H1 (cell line): ENCODE measurements around the gene LHFPL2. TPM values are rescaled to one million over a fixed set of nuclear protein-coding genes. Genes with fewer than 3 reads are reported as not detected.

Experiments used
- CTCF ChIA-PET: fragments of 300-600 bp; sonication (Branson Sonifier 250); formaldehyde crosslinking; loops from one replicate; lab custom pipeline; 2021; ENCODE audit not compliant: partially characterized antibody; lab: Charles Lee
- POLR2A ChIA-PET: fragments of 300-600 bp; sonication (Branson Sonifier 250); formaldehyde crosslinking; loops from one replicate; lab custom pipeline; 2021; ENCODE audit warnings: inconsistent platforms; ENCODE audit not compliant: partially characterized antibody; lab: Charles Lee
- DNase-seq, 2 experiments: peaks; one replicate each; pipeline versions ENCODE4 v3.0.0 to v3.0.0-alpha.2; 2010 to 2022; ENCODE audit warnings: low spot score in 2 of 2, low read depth in 1 of 2, mixed read lengths in 1 of 2
- FAIRE-seq: peaks from 2 replicates; lab custom pipeline; 2011; peaks lifted over from hg19 to GRCh38; lab: Jason Lieb, UNC
- H2AFZ ChIP-seq: 2 replicates; pipeline ENCODE4 v1.8.1; 2012; ENCODE audit warnings: low read length, inconsistent platforms
- H2AK5ac ChIP-seq: 2 replicates; pipeline ENCODE4 v1.6.1; 2013; ENCODE audit warnings: low read depth, low read length
- H2BK120ac ChIP-seq: replicated peaks from 2 replicates; pipeline ENCODE3; 2013; ENCODE audit warnings: low read depth, low read length, inconsistent platforms
- H2BK12ac ChIP-seq: 2 replicates; pipeline ENCODE4 v1.6.1; 2013; ENCODE audit warnings: low read depth, low read length
- H2BK15ac ChIP-seq: 2 replicates; pipeline ENCODE4 v1.6.1; 2013; ENCODE audit warnings: low read length
- H2BK20ac ChIP-seq: 2 replicates; pipeline ENCODE4 v1.6.1; 2013; ENCODE audit warnings: low read length
- H2BK5ac ChIP-seq: 2 replicates; pipeline ENCODE4 v1.6.1; 2013; ENCODE audit warnings: low read depth, low read length
- H3K14ac ChIP-seq: 2 replicates; pipeline ENCODE4 v1.6.1; 2013; ENCODE audit warnings: inconsistent platforms; ENCODE audit not compliant: insufficient read length
- H3K18ac ChIP-seq: 2 replicates; pipeline ENCODE4 v1.6.1; 2013; ENCODE audit warnings: low read length; ENCODE audit errors: extremely low read depth
- H3K23ac ChIP-seq: 2 replicates; pipeline ENCODE4 v1.6.1; 2013; ENCODE audit warnings: inconsistent platforms; ENCODE audit not compliant: insufficient read length
- H3K23me2 ChIP-seq: 2 replicates; pipeline ENCODE4 v1.6.1; 2013; ENCODE audit warnings: low read depth, low read length
- H3K27ac ChIP-seq: 2 replicates; pipeline ENCODE4 v1.6.1; 2011; ENCODE audit warnings: low read depth, low read length, inconsistent platforms
- H3K27me3 ChIP-seq, 4 experiments: replicated peaks in 1 of 4; 1 replicate in 1 of 4; 2 replicates in 3 of 4; pipeline versions ENCODE4 v1.6.1 to v1.8.1; 2011 to 2013; ENCODE audit warnings: low read length in 3 of 4, mild to moderate bottlenecking in 3 of 4, inconsistent platforms in 2 of 4, mixed read lengths in 2 of 4, moderate library complexity in 1 of 4; ENCODE audit not compliant: control insufficient read depth in 3 of 4, insufficient read depth in 3 of 4; ENCODE audit errors: extremely low read depth in 1 of 4
- H3K36me3 ChIP-seq, 4 experiments: 2 replicates each; pipeline versions ENCODE4 v1.6.1 to v1.8.1; 2011 to 2013; ENCODE audit warnings: mild to moderate bottlenecking in 4 of 4, low read length in 3 of 4, moderate library complexity in 2 of 4, control low read depth in 1 of 4, inconsistent platforms in 1 of 4; ENCODE audit not compliant: insufficient read depth in 4 of 4, control insufficient read depth in 2 of 4
- H3K4ac ChIP-seq: replicated peaks from 2 replicates; pipeline ENCODE3; 2013; ENCODE audit warnings: low read length, low read depth, mixed read lengths, inconsistent platforms; ENCODE audit not compliant: insufficient read length
- H3K4me1 ChIP-seq, 4 experiments: replicated peaks in 1 of 4; 1 replicate in 1 of 4; 2 replicates in 3 of 4; pipeline versions ENCODE4 v1.6.1 to v1.8.1; 2011 to 2013; ENCODE audit warnings: low read length in 3 of 4, inconsistent platforms in 2 of 4, mixed read lengths in 1 of 4; ENCODE audit not compliant: insufficient read depth in 4 of 4, control insufficient read depth in 3 of 4
- H3K4me2 ChIP-seq, 2 experiments: 2 replicates each; pipeline versions ENCODE4 v1.6.1 to v1.8.1; 2011 to 2013; ENCODE audit warnings: low read depth in 2 of 2, low read length in 2 of 2, control low read depth in 1 of 2, inconsistent platforms in 1 of 2, mild to moderate bottlenecking in 1 of 2; ENCODE audit not compliant: insufficient read depth in 1 of 2
- H3K4me3 ChIP-seq, 4 experiments: fragments of 200-600, 300-600 bp in 1 of 4; sonication (generic), shearing (Covaris generic), sonication (Bioruptor Twin) in 1 of 4; 2 replicates each; pipeline versions ENCODE4 v1.5.1 to v1.8.1; 2011 to 2016; ENCODE audit warnings: low read length in 4 of 4, low read depth in 3 of 4, control low read depth in 2 of 4, inconsistent platforms in 2 of 4, mild to moderate bottlenecking in 2 of 4, mixed read lengths in 1 of 4, moderate library complexity in 1 of 4; ENCODE audit not compliant: insufficient read depth in 2 of 4; ENCODE audit errors: extremely low read depth in 1 of 4
- H3K56ac ChIP-seq: replicated peaks from 2 replicates; pipeline ENCODE3; 2013; ENCODE audit warnings: low read depth, mild to moderate bottlenecking, mixed read lengths, low read length, inconsistent platforms; ENCODE audit not compliant: insufficient read length
- H3K79me1 ChIP-seq: 2 replicates; pipeline ENCODE4 v1.6.1; 2013; ENCODE audit warnings: low read depth, low read length, control low read depth
- H3K79me2 ChIP-seq, 2 experiments: 2 replicates each; pipeline versions ENCODE4 v1.6.1 to v1.8.1; 2012 to 2013; ENCODE audit warnings: low read length in 2 of 2, mild to moderate bottlenecking in 2 of 2, inconsistent platforms in 1 of 2; ENCODE audit not compliant: insufficient read depth in 2 of 2, control insufficient read depth in 1 of 2
- H3K9ac ChIP-seq, 4 experiments: replicated peaks in 1 of 4; 1 replicate in 1 of 4; 2 replicates in 3 of 4; pipeline versions ENCODE4 v1.6.1 to v1.8.1; 2011 to 2013; ENCODE audit warnings: low read depth in 3 of 4, low read length in 3 of 4, control low read depth in 2 of 4, mild to moderate bottlenecking in 2 of 4, moderate library complexity in 2 of 4, inconsistent platforms in 1 of 4; ENCODE audit errors: extremely low read depth in 1 of 4
- H3K9me3 ChIP-seq, 2 experiments: 2 replicates each; pipeline versions ENCODE4 v1.6.1 to v1.8.1; 2012 to 2013; ENCODE audit warnings: mild to moderate bottlenecking in 2 of 2, moderate library complexity in 2 of 2, control low read depth in 1 of 2, inconsistent platforms in 1 of 2, low read depth in 1 of 2, low read length in 1 of 2, mixed read lengths in 1 of 2; ENCODE audit not compliant: insufficient read depth in 2 of 2
- H4K20me1 ChIP-seq, 2 experiments: replicated peaks in 1 of 2; 2 replicates each; pipeline versions ENCODE3 to v1.8.1; 2011 to 2013; ENCODE audit warnings: inconsistent platforms in 2 of 2, low read length in 2 of 2, mild to moderate bottlenecking in 1 of 2; ENCODE audit not compliant: insufficient read depth in 2 of 2, control insufficient read depth in 1 of 2
- H4K5ac ChIP-seq: 2 replicates; pipeline ENCODE4 v1.6.1; 2013; ENCODE audit warnings: low read length, low read depth, mixed read lengths, inconsistent platforms; ENCODE audit not compliant: insufficient read length
- H4K8ac ChIP-seq: 2 replicates; pipeline ENCODE4 v1.8.0; 2013; ENCODE audit warnings: mild to moderate bottlenecking, moderate library complexity, low read length, inconsistent platforms; ENCODE audit not compliant: insufficient read depth; ENCODE audit errors: extremely low read depth
- H4K91ac ChIP-seq: replicated peaks from 2 replicates; pipeline ENCODE3; 2013; ENCODE audit warnings: low read length, mixed read lengths, inconsistent platforms; ENCODE audit not compliant: insufficient read length
- ASH2L ChIP-seq: fragments of 200-600, 300-600 bp; sonication (generic); IDR thresholded peaks from one replicate; pipeline ENCODE4 v1.7.1; 2017; ENCODE audit warnings: low read length
- ATF2 ChIP-seq: IDR thresholded peaks from 2 replicates; pipeline ENCODE4 v1.6.1; 2012; ENCODE audit warnings: low read length, inconsistent platforms
- CBX5 ChIP-seq: fragments of 300-800, 300-1000 bp; sonication (generic); IDR thresholded peaks from 2 replicates; pipeline ENCODE4 v1.7.1; 2016; ENCODE audit warnings: antibody characterized with exemption, low read length, low read depth
- CHD1 ChIP-seq: IDR thresholded peaks from 2 replicates; pipeline ENCODE4 v1.6.1; 2012; ENCODE audit warnings: low read depth, low read length, improper control_type of control experiment
- FOSL1 ChIP-seq: IDR thresholded peaks from 2 replicates; pipeline ENCODE4 v1.6.1; 2011; ENCODE audit warnings: mild to moderate bottlenecking, low read depth, low read length, moderate library complexity; ENCODE audit not compliant: insufficient read depth
- KDM5A ChIP-seq: fragments of 200-600 bp; IDR thresholded peaks from 2 replicates; pipeline ENCODE4 v1.7.1; 2012; ENCODE audit warnings: mild to moderate bottlenecking, low read length, inconsistent platforms, mixed read lengths
- PHF8 ChIP-seq: fragments of 200-600 bp; sonication (generic); conservative IDR thresholded peaks from 2 replicates; pipeline ENCODE4 v1.7.1; 2012; ENCODE audit warnings: low read depth, mild to moderate bottlenecking, inconsistent platforms, low read length, moderate library complexity
- POLR2A ChIP-seq, 2 experiments: IDR thresholded peaks; 1 replicate in 1 of 2; 2 replicates in 1 of 2; pipeline ENCODE4 v1.6.1; 2011; ENCODE audit warnings: low read depth in 2 of 2, low read length in 2 of 2, mild to moderate bottlenecking in 2 of 2; ENCODE audit errors: control extremely low read depth in 1 of 2
- POLR2AphosphoS5 ChIP-seq: IDR thresholded peaks from 2 replicates; pipeline ENCODE4 v1.6.1; 2011; ENCODE audit warnings: low read depth, low read length
- SP1 ChIP-seq: IDR thresholded peaks from 2 replicates; pipeline ENCODE4 v1.6.1; 2011; ENCODE audit warnings: low read depth, low read length
- SRF ChIP-seq: IDR thresholded peaks from 2 replicates; pipeline ENCODE4 v1.6.1; 2011; ENCODE audit warnings: mild to moderate bottlenecking, low read depth, low read length, moderate library complexity
- YY1 ChIP-seq: IDR thresholded peaks from 2 replicates; pipeline ENCODE4 v1.6.1; 2011; ENCODE audit warnings: low read depth, mild to moderate bottlenecking, low read length
- ZNF274 ChIP-seq: IDR thresholded peaks from 2 replicates; pipeline ENCODE4 v1.7.0; 2012; ENCODE audit warnings: low read length, borderline replicate concordance; ENCODE audit errors: extremely low read depth
- WGBS, 2 experiments: shearing (Covaris generic) in 1 of 2; methylation state at CpG; one replicate each; pipeline versions ENCODE4 v1.1.6 to v1.1.7; 2013 to 2015; ENCODE audit warnings: low lambda C conversion rate in 2 of 2, mixed read lengths in 2 of 2, inconsistent platforms in 1 of 2, low coverage in 1 of 2, missing lambda C conversion rate in 1 of 2; ENCODE audit not compliant: insufficient replicate concordance in 2 of 2, insufficient coverage in 1 of 2, insufficient read length in 1 of 2; ENCODE audit errors: extremely low coverage in 1 of 2, missing lambda C conversion rate in 1 of 2; 5-methylcytosine and 5-hydroxymethylcytosine counted together
- polyA plus RNA-seq, 7 experiments: library from polyadenylated mRNA; depleted of rRNA in 3 of 7; stranded (reverse) in 5 of 7; unstranded in 2 of 7; fragments of >200 nt in 5 of 7; fragments of 200-250 nt in 2 of 7; gene quantifications; 1 replicate in 5 of 7; 2 replicates in 1 of 7; 4 replicates in 1 of 7; pipeline versions ENCODE4 v1.2.1 to v1.2.3, GENCODE V29; 2011 to 2013; ENCODE audit warnings: missing spikeins in 2 of 7, mixed read lengths in 2 of 7
- total RNA-seq: library from RNA; stranded (reverse); fragmentation: NEBNext Ultra II Directional; extraction: Animal tissue kit (Norgen Biotek cat#: 25700); gene quantifications from 2 replicates; pipeline ENCODE4 v1.2.1, GENCODE V29; 2021

The LHFPL2 gene
- total and polyA plus RNA-seq, 2 of the 8 experiments (the other 6 are each of a cell fraction or from before 2014, with no cell fraction given): 9.6 to 43.0 TPM

- H3K4ac ChIP-seq: no peak overlapping the region
- DNase-seq: no peak
- no peak overlapping the region for H3K4me3 ChIP-seq
- peaks cover 0 to 9% (median 2%) of the 10 kb centered on the region in 4 experiments; a peak in 4 of 8 replicates for H3K36me3 ChIP-seq
- no peak overlapping the region for H2BK15ac ChIP-seq
- no peaks in the 10 kb centered on the region for H3K23me2 ChIP-seq
- WGBS, 2 experiments: 82% methylated on average over 6 of the region's 6 CpGs; no CpG with 5 or more reads in 1 of the 2 experiments
- no peak overlapping the region for H3K27ac ChIP-seq
- H3K9me3 ChIP-seq: peaks cover 3 to 4% of the 10 kb centered on the region in 2 experiments
- peaks cover 0 to 62% of the 10 kb centered on the region in 2 experiments for H3K79me2 ChIP-seq
- H4K8ac ChIP-seq: no peak overlapping the region
- ChIA-PET POLR2A (interaction anchor here (1.1 to 2.0 kb wide), 2 partner anchors 9 to 10 kb away, joined by 3 to 4 read pairs; no protein-coding TSS in a partner anchor), CTCF (interaction anchor here (1.0 to 1.2 kb wide), 2 partner anchors 36 to 58 kb away, joined by 3 read pairs; partner anchors contain the start of gene LHFPL2)
- H2BK5ac ChIP-seq: no peak overlapping the region
- no peak overlapping the region for H3K18ac ChIP-seq
- H3K23ac ChIP-seq: no peak overlapping the region
- H2AK5ac ChIP-seq: no peak overlapping the region
- no peak for FAIRE-seq
- no peak overlapping the region for H2BK20ac ChIP-seq
- H3K4me1 ChIP-seq: peaks cover 0 to 7% (median 0%) of the 10 kb centered on the region in 4 experiments; a peak in 1 of 7 replicates
- H4K91ac ChIP-seq: no peak overlapping the region
- H4K5ac ChIP-seq: no peak overlapping the region
- H3K56ac ChIP-seq: no peak overlapping the region
- no peak overlapping the region for H3K14ac ChIP-seq
- H3K79me1 ChIP-seq: peaks cover 3% of the 10 kb centered on the region; the same call in 1 of the 2 replicates
- no peak overlapping the region for H3K4me2 ChIP-seq
- no peaks in the 10 kb centered on the region for H3K27me3 ChIP-seq
- H2BK12ac ChIP-seq: no peak overlapping the region
- no peak overlapping the region for H3K9ac ChIP-seq
- H4K20me1 ChIP-seq: peaks cover 4 to 5% of the 10 kb centered on the region in 2 experiments
- H2BK120ac ChIP-seq: no peak overlapping the region
- H2AFZ ChIP-seq: no peak overlapping the region
- TF ChIP-seq YY1 (no peak), PHF8 (no peak), ASH2L (no peak), CHD1 (no peak), SRF (no peak), SP1 (no peak), KDM5A (no peak), CBX5 (no peak), POLR2A (IDR thresholded peaks at IDR 0.05; ENCODE audit: control extremely low read depth in 1 of 2, low read depth in 2 of 2, low read length in 2 of 2) (no peak), ATF2 (no peak), ZNF274 (no peak), FOSL1 (no peak), POLR2AphosphoS5 (no peak)
These were observed 57.4 kb downstream of the LHFPL2 start for GRCh38 chr5:78591138-78591612.
